T-helper 2 cell treated with Interferon-gamma antibody and Interleukin-4, amounts not matched to agents 5 μg/mL and 100 μg/mL, for 36 hours (primary cell): ENCODE measurements around the gene SETMAR.
A peak's percentile ranks its signal among the peaks of the same experiment; 100 is the strongest.
"Not testable (repeated sequence)": the region's sequence is repeated elsewhere in the genome, so short reads cannot be mapped to it uniquely, and the experiment has no call there.

Experiments
- DNase-seq: peaks from one replicate; pipeline ENCODE4 v3.0.0; 2021; ENCODE audit warnings: low spot score
- H3K27ac Mint-ChIP-seq: one replicate; pipeline ENCODE4 v1.8.0; 2021; ENCODE audit warnings: mild to moderate bottlenecking, mixed read lengths
- H3K27me3 Mint-ChIP-seq: one replicate; pipeline ENCODE4 v1.8.0; 2021; ENCODE audit warnings: low read depth, mixed read lengths
- H3K36me3 Mint-ChIP-seq: one replicate; pipeline ENCODE4 v1.8.0; 2021; ENCODE audit warnings: low read depth, mixed read lengths
- H3K4me1 Mint-ChIP-seq: one replicate; pipeline ENCODE4 v1.8.0; 2021; ENCODE audit warnings: low read depth, mixed read lengths
- H3K4me3 Mint-ChIP-seq: one replicate; pipeline ENCODE4 v1.8.0; 2022; ENCODE audit warnings: mild to moderate bottlenecking, moderate library complexity, mixed read lengths
- H3K9me3 Mint-ChIP-seq: one replicate; pipeline ENCODE4 v1.8.0; 2021; ENCODE audit warnings: mixed read lengths

The SETMAR gene

GRCh38 chr3:4329806-4330205, 26.6 kb downstream of the SETMAR start:
- not testable (repeated sequence) for H3K4me1 Mint-ChIP-seq, H3K27ac Mint-ChIP-seq, H3K36me3 Mint-ChIP-seq, DNase-seq, H3K27me3 Mint-ChIP-seq, H3K4me3 Mint-ChIP-seq
- peaks cover 23% of the 10 kb centered on the region for H3K9me3 Mint-ChIP-seq

GRCh38 chr3:4332111-4332510, 28.9 kb downstream of the SETMAR start:
- H3K27ac Mint-ChIP-seq: no peak overlapping the region
- H3K9me3 Mint-ChIP-seq: peaks cover 21% of the 10 kb centered on the region
- no peak overlapping the region for H3K4me3 Mint-ChIP-seq
- H3K4me1 Mint-ChIP-seq: no peaks in the 10 kb centered on the region
- no peaks in the 10 kb centered on the region for H3K36me3 Mint-ChIP-seq
- peaks cover 1% of the 10 kb centered on the region for H3K27me3 Mint-ChIP-seq
- DNase-seq: no peak

GRCh38 chr3:4332574-4332973, 29.4 kb downstream of the SETMAR start:
- peaks cover 6% of the 10 kb centered on the region for H3K27me3 Mint-ChIP-seq
- no peak overlapping the region for H3K27ac Mint-ChIP-seq
- H3K4me3 Mint-ChIP-seq: no peak overlapping the region
- H3K36me3 Mint-ChIP-seq: no peaks in the 10 kb centered on the region
- no peak for DNase-seq
- no peaks in the 10 kb centered on the region for H3K4me1 Mint-ChIP-seq
- H3K9me3 Mint-ChIP-seq: peaks cover 19% of the 10 kb centered on the region

- Mint-ChIP-seq H3K4me1 (no peaks in the 10 kb centered on the region), H3K4me3 (no peak overlapping the region), H3K36me3 (no peaks in the 10 kb centered on the region), H3K27me3 (peaks cover 8% of the 10 kb centered on the region), H3K9me3 (peaks cover 19% of the 10 kb centered on the region), H3K27ac (no peak overlapping the region)
- DNase-seq: no peak
Measured at GRCh38 chr3:4332991-4333390, 29.8 kb downstream of the SETMAR start.

GRCh38 chr3:4334548-4334947, 31.4 kb downstream of the SETMAR start:
- Mint-ChIP-seq H3K36me3 (no peaks in the 10 kb centered on the region), H3K9me3 (peaks cover 8% of the 10 kb centered on the region), H3K27ac (no peak overlapping the region), H3K4me3 (no peak overlapping the region), H3K27me3 (peaks cover 10% of the 10 kb centered on the region), H3K4me1 (no peaks in the 10 kb centered on the region)
- no peak for DNase-seq

- H3K27me3 Mint-ChIP-seq: peaks cover 10% of the 10 kb centered on the region
- H3K4me3 Mint-ChIP-seq: no peak overlapping the region
- DNase-seq: no peak
- H3K4me1 Mint-ChIP-seq: peaks cover 5% of the 10 kb centered on the region
- no peaks in the 10 kb centered on the region for H3K36me3 Mint-ChIP-seq
- H3K27ac Mint-ChIP-seq: no peak overlapping the region
- no peaks in the 10 kb centered on the region for H3K9me3 Mint-ChIP-seq
Measured at GRCh38 chr3:4335840-4336562, 32.8 kb downstream of the SETMAR start.

GRCh38 chr3:4336850-4337546, 33.8 kb downstream of the SETMAR start:
- Mint-ChIP-seq H3K27me3 (peaks cover 10% of the 10 kb centered on the region), H3K27ac (no peak overlapping the region), H3K9me3 (no peaks in the 10 kb centered on the region), H3K4me1 (peaks cover 5% of the 10 kb centered on the region), H3K36me3 (no peaks in the 10 kb centered on the region), H3K4me3 (no peak overlapping the region)
- no peak for DNase-seq

- Mint-ChIP-seq H3K4me3 (no peak overlapping the region), H3K4me1 (peaks cover 5% of the 10 kb centered on the region), H3K9me3 (no peaks in the 10 kb centered on the region), H3K36me3 (no peaks in the 10 kb centered on the region), H3K27ac (no peak overlapping the region), H3K27me3 (peaks cover 10% of the 10 kb centered on the region)
- DNase-seq: no peak
Measured at GRCh38 chr3:4338751-4339150, 35.6 kb downstream of the SETMAR start.

- Mint-ChIP-seq H3K27me3 (peaks cover 10% of the 10 kb centered on the region), H3K4me1 (peaks cover 5% of the 10 kb centered on the region), H3K4me3 (no peak overlapping the region), H3K36me3 (no peaks in the 10 kb centered on the region), H3K9me3 (no peaks in the 10 kb centered on the region), H3K27ac (no peak overlapping the region)
- DNase-seq: no peak
Measured at GRCh38 chr3:4340077-4340410, 36.9 kb downstream of the SETMAR start.

- DNase-seq: no peak
- peaks cover 10% of the 10 kb centered on the region for H3K27me3 Mint-ChIP-seq
- H3K4me1 Mint-ChIP-seq: peaks cover 5% of the 10 kb centered on the region
- H3K4me3 Mint-ChIP-seq: no peak overlapping the region
- H3K27ac Mint-ChIP-seq: no peak overlapping the region
- H3K36me3 Mint-ChIP-seq: no peaks in the 10 kb centered on the region
- no peaks in the 10 kb centered on the region for H3K9me3 Mint-ChIP-seq
Measured at GRCh38 chr3:4340411-4341335, 37.5 kb downstream of the SETMAR start.

GRCh38 chr3:4341336-4341675, 38.1 kb downstream of the SETMAR start:
- no peaks in the 10 kb centered on the region for H3K36me3 Mint-ChIP-seq
- peaks cover 5% of the 10 kb centered on the region for H3K4me1 Mint-ChIP-seq

GRCh38 chr3:4343258-4343657, 40.1 kb downstream of the SETMAR start:
- Mint-ChIP-seq H3K36me3 (no peaks in the 10 kb centered on the region), H3K9me3 (no peaks in the 10 kb centered on the region), H3K4me3 (no peak overlapping the region), H3K27ac (no peak overlapping the region), H3K4me1 (peaks cover 5% of the 10 kb centered on the region), H3K27me3 (peaks cover 10% of the 10 kb centered on the region)
- DNase-seq: no peak

More at GRCh38 chr3:4341336-4341675, 38.1 kb downstream of the SETMAR start:
- Mint-ChIP-seq H3K4me3 (no peak overlapping the region), H3K9me3 (no peaks in the 10 kb centered on the region), H3K27ac (no peak overlapping the region), H3K27me3 (peaks cover 13% of the 10 kb centered on the region)
- DNase-seq: no peak

- peak; percentile 33 for DNase-seq
- no peaks in the 10 kb centered on the region for H3K9me3 Mint-ChIP-seq
- no peaks in the 10 kb centered on the region for H3K36me3 Mint-ChIP-seq
Measured at GRCh38 chr3:4350789-4351163, 47.6 kb downstream of the SETMAR start.

More at GRCh38 chr3:4350789-4351163, 47.6 kb downstream of the SETMAR start:
- peaks cover 8% of the 10 kb centered on the region for H3K27me3 Mint-ChIP-seq
- H3K4me3 Mint-ChIP-seq: peak overlapping the region; percentile 20
- peaks cover 16% of the 10 kb centered on the region for H3K4me1 Mint-ChIP-seq
- peak overlapping the region; percentile 29 for H3K27ac Mint-ChIP-seq
